ENCODE measurements around the gene SART1.

Gene SART1

GRCh38 chr11:65979261-65979759, 17.8 kb downstream of the SART1 start:
- Histone ChIP-seq H3K9me3 (replicated peaks; ENCODE audit: insufficient read depth, low read length) (no peaks in the 10 kb centered on the region), H3K9ac (ENCODE audit: low read length) (no peak overlapping the region), H3K27me3 (replicated peaks; ENCODE audit: insufficient read depth, low read length) (no peaks in the 10 kb centered on the region), H3F3A (ENCODE audit: insufficient read depth, low read length) (no peaks in the 10 kb centered on the region), H2AFZ (ENCODE audit: low read length) (no peak overlapping the region), H3K36me3 (replicated peaks; ENCODE audit: insufficient read depth, low read length) (no peaks in the 10 kb centered on the region), H3K9me2 (replicated peaks; ENCODE audit: insufficient read depth, low read length) (no peaks in the 10 kb centered on the region), H3K79me2 (ENCODE audit: low read length) (no peaks in the 10 kb centered on the region), H3K4me3 (ENCODE audit: low read length) (no peak overlapping the region), H3K27ac (ENCODE audit: low read length) (no peak overlapping the region), H4K20me1 (ENCODE audit: insufficient read depth, low read length) (no peaks in the 10 kb centered on the region), H3K4me2 (ENCODE audit: low read depth, low read length) (no peak overlapping the region), H3K4me1 (ENCODE audit: low read length) (no peaks in the 10 kb centered on the region)
- no peak for DNase-seq
- TF ChIP-seq EZH2 (optimal IDR thresholded peaks at IDR 0.05; ENCODE audit: low read depth, low read length) (no peak), CTCF (IDR thresholded peaks at IDR 0.05; ENCODE audit: low read length) (no peak), EZH2phosphoT487 (IDR thresholded peaks at IDR 0.05; ENCODE audit: low read length) (no peak)

- no peaks in the 10 kb centered on the region for H3F3A ChIP-seq (ENCODE audit: insufficient read depth, low read length)
These were observed 19.7 kb downstream of the SART1 start for GRCh38 chr11:65981101-65981740.

GRCh38 chr11:65981972-65982823, 20.7 kb downstream of the SART1 start:
- Histone ChIP-seq H4K20me1 (ENCODE audit: insufficient read depth, low read length) (no peaks in the 10 kb centered on the region), H3K27ac (ENCODE audit: low read length) (no peak overlapping the region), H3F3A (ENCODE audit: insufficient read depth, low read length) (no peaks in the 10 kb centered on the region; the same call in 1 of the 2 replicates), H3K4me1 (ENCODE audit: low read length) (no peaks in the 10 kb centered on the region), H3K4me2 (ENCODE audit: low read depth, low read length) (no peak overlapping the region), H3K4me3 (ENCODE audit: low read length) (no peak overlapping the region), H3K9ac (ENCODE audit: low read length) (no peak overlapping the region), H3K79me2 (ENCODE audit: low read length) (no peaks in the 10 kb centered on the region), H3K9me2 (replicated peaks; ENCODE audit: insufficient read depth, low read length) (no peaks in the 10 kb centered on the region), H3K9me3 (replicated peaks; ENCODE audit: insufficient read depth, low read length) (no peaks in the 10 kb centered on the region), H3K27me3 (replicated peaks; ENCODE audit: insufficient read depth, low read length) (no peaks in the 10 kb centered on the region), H3K36me3 (replicated peaks; ENCODE audit: insufficient read depth, low read length) (no peaks in the 10 kb centered on the region), H2AFZ (ENCODE audit: low read length) (no peak overlapping the region)
- DNase-seq = no peak
- TF ChIP-seq EZH2phosphoT487 (IDR thresholded peaks at IDR 0.05; ENCODE audit: low read length) (no peak), EZH2 (optimal IDR thresholded peaks at IDR 0.05; ENCODE audit: low read depth, low read length) (no peak), CTCF (IDR thresholded peaks at IDR 0.05; ENCODE audit: low read length) (no peak)

More at GRCh38 chr11:65981101-65981740, 19.7 kb downstream of the SART1 start:
- Histone ChIP-seq H3K9me2 (replicated peaks; ENCODE audit: insufficient read depth, low read length) (no peaks in the 10 kb centered on the region), H2AFZ (ENCODE audit: low read length) (no peak overlapping the region), H3K4me1 (ENCODE audit: low read length) (no peaks in the 10 kb centered on the region), H3K27me3 (replicated peaks; ENCODE audit: insufficient read depth, low read length) (no peaks in the 10 kb centered on the region), H3K36me3 (replicated peaks; ENCODE audit: insufficient read depth, low read length) (no peaks in the 10 kb centered on the region), H3K4me2 (ENCODE audit: low read depth, low read length) (no peak overlapping the region), H3K9ac (ENCODE audit: low read length) (no peak overlapping the region), H3K79me2 (ENCODE audit: low read length) (no peaks in the 10 kb centered on the region), H3K4me3 (ENCODE audit: low read length) (no peak overlapping the region), H3K27ac (ENCODE audit: low read length) (no peak overlapping the region), H4K20me1 (ENCODE audit: insufficient read depth, low read length) (no peaks in the 10 kb centered on the region), H3K9me3 (replicated peaks; ENCODE audit: insufficient read depth, low read length) (no peaks in the 10 kb centered on the region)
- TF ChIP-seq EZH2phosphoT487 (IDR thresholded peaks at IDR 0.05; ENCODE audit: low read length) (no peak), CTCF (IDR thresholded peaks at IDR 0.05; ENCODE audit: low read length) (no peak), EZH2 (optimal IDR thresholded peaks at IDR 0.05; ENCODE audit: low read depth, low read length) (no peak)
- no peak for DNase-seq
